ENCODE results near the gene HSD17B1. TPM values are rescaled to one million over a fixed set of nuclear protein-coding genes. Genes with fewer than 3 reads are reported as not detected.
A peak's percentile ranks its signal among the peaks of the same experiment; 100 is the strongest.

HSD17B1 gene
- total RNA-seq, 1 donor from 2014 or later: 2.2 TPM

DNA sequence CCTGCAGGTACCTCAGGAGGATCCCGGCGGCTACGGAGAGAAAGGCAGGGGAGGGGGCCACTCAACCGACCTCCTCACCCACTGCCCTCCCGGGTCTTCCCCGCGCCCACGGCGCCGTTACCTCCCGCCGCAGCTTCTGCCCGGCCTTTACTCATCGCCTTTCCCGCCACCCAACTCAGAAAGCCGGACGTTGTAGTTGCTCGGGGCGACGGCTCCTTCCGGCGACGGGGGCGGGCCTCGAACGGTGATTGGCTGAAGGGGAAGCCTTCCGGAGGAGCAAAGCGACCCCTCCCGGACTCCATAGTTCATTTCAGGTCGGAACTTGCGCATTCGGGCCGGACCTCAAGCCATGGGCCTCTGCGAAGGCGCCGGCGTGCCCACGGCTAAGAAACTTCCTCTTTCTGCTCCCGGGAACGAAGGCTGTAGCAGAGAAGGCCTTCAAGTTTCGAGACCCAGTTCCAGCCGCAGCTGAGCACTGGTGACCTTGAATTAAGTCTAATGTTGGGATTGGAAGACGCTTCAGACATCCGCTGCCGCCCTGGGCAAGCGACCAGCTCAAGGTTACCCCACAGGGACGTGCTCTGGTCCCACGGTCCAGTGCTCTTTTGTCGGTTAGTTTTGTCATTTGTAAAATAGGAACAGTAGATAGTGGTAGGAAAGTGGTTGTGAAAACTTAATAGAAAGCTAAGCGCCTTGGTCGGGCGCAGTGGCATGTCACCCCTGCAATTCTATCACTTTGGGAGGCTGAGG, 25.0 kb downstream of the HSD17B1 start, which contains the start of gene PSMC3IP:
Gene PSMC3IP (minus strand): TSS at position 198 of the 750 bp plus-strand sequence. CDS start 43 bp downstream, at position 155.
- TF ChIP-seq, protein P1, sequence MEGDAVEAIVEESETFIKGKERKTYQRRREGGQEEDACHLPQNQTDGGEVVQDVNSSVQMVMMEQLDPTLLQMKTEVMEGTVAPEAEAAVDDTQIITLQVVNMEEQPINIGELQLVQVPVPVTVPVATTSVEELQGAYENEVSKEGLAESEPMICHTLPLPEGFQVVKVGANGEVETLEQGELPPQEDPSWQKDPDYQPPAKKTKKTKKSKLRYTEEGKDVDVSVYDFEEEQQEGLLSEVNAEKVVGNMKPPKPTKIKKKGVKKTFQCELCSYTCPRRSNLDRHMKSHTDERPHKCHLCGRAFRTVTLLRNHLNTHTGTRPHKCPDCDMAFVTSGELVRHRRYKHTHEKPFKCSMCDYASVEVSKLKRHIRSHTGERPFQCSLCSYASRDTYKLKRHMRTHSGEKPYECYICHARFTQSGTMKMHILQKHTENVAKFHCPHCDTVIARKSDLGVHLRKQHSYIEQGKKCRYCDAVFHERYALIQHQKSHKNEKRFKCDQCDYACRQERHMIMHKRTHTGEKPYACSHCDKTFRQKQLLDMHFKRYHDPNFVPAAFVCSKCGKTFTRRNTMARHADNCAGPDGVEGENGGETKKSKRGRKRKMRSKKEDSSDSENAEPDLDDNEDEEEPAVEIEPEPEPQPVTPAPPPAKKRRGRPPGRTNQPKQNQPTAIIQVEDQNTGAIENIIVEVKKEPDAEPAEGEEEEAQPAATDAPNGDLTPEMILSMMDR (IDR thresholded peaks at IDR 0.05): no peak
- DNase-seq (peak; percentile 96), ATAC-seq (peak; percentile 98)
- H3K27ac ChIP-seq: peak within 1 kb of the TSS; percentile 90
- peaks cover 19% of the 10 kb centered on the region for H3K4me1 ChIP-seq
- no peaks in the 10 kb centered on the region for H3K9me3 ChIP-seq
- H3K27me3 ChIP-seq (ENCODE audit: low read depth): no peaks in the 10 kb centered on the region
- intact Hi-C loops (cut with DNase I): no loop called here
- peak within 1 kb of the TSS; percentile 84 for H3K4me3 ChIP-seq
- peaks cover 58% of the 10 kb centered on the region for H3K36me3 ChIP-seq

DNA sequence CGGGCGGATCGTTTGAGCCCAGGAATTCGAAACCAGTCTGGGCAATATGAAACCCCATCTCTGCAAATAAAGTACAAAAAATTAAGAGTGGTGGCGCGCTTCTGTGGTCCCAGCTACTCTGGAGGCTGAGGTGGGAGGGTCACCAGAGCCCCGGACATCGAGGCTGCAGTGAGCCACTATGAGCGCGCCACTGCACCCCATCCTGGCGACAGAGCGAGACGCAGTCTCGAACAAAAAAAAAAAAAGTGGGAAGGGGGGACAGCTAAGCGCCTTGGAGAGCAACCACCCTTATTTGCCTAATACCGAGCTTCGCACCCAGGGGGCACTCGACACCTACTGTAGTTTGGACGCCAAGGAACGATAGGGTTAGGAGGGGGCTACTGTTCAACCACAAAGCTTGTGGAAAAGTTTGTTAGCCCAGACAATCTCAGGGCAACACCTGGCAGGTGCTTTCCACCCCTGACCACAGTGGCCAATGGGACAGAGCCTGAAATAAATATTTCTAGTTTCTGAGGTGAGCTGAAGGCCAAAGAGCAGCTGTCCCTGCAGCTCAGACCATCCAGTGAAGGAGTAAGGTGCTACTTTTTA, 25.7 kb downstream of the HSD17B1 start:
- TF ChIP-seq, protein P1 (IDR thresholded peaks at IDR 0.05): peak; percentile 67
- Histone ChIP-seq H3K4me1 (peaks cover 19% of the 10 kb centered on the region), H3K9me3 (no peaks in the 10 kb centered on the region), H3K4me3 (peak overlapping the region; percentile 84), H3K27ac (peak overlapping the region; percentile 90), H3K36me3 (peaks cover 58% of the 10 kb centered on the region), H3K27me3 (ENCODE audit: low read depth) (no peaks in the 10 kb centered on the region)
- peak; percentile 79 for DNase-seq
- peak; percentile 86 to 87 for ATAC-seq
- intact Hi-C loops (cut with DNase I): no loop called here

DNA sequence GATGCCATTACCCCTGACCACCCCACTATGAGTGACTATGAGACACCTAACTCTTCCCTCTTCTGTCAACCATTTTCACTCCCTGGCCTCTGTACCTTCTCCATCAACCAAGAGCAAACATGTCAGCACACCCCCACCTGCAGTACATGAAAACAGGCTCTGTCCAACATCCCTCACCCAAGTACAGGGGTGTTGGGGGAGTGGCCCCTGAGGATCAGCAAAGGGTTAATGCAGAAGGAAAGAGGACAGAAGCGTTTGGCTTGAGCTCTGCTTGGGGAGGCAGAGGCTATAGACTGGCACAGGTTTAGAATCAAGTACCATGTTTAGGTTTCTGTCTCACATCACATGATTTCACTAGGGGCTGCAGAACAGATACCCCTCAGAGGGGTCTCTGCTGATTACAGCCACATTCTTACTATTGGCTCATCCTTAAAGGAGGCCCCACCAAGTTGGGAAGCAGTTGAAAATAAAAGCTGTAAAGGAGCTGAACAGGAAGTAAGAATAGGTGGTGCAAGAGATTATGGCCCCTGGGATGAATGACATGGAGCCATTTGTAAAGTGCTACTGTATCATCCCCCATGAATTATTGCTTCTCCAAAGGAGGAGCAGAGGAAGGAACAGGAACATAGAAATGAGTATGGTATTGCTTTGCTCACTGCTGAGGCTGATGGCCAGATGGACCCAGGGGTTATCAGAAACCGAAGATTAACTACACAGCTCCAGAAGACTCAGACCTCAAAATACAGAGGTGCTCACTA, 27.2 kb downstream of the HSD17B1 start:
- Histone ChIP-seq H3K9me3 (no peaks in the 10 kb centered on the region), H3K4me3 (no peak overlapping the region), H3K27ac (no peak overlapping the region), H3K36me3 (peaks cover 58% of the 10 kb centered on the region), H3K27me3 (ENCODE audit: low read depth) (no peaks in the 10 kb centered on the region), H3K4me1 (peaks cover 22% of the 10 kb centered on the region)
- DNase-seq: no peak
- intact Hi-C loops (cut with DNase I): no loop called here
- no peak for ATAC-seq
- TF ChIP-seq, protein P1 (IDR thresholded peaks at IDR 0.05): no peak

DNA sequence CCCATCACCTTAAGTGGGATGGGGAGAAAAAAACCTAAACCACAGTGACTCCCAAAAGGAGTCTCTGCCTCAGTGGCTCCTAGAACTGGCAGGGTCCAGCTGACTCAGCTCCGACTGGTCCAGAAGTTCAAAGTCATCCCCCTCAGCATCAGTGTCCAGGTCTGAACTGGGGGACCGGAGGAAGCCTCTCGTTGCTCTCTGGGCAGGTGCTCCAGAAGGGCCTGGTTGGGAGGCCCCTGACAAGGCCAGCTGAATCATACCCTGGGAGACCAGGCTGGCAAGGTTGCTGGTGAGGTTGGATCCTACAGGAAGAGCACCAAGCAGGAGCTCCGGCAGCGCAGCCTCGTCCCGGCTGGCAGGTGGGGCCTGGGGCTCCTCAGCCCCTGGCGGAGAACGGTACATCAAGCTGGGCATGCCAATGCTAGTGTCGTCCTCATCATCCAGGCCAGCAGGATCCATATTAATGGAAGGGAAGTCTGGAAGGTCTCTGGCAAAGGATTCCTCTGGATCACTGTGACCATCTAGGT, 29.1 kb downstream of the HSD17B1 start:
- H3K4me1 ChIP-seq: peaks cover 38% of the 10 kb centered on the region
- no peak overlapping the region for H3K27ac ChIP-seq
- H3K4me3 ChIP-seq: no peak overlapping the region
- H3K9me3 ChIP-seq: no peaks in the 10 kb centered on the region
- TF ChIP-seq, protein P1 (IDR thresholded peaks at IDR 0.05): no peak
- DNase-seq: no peak
- no peaks in the 10 kb centered on the region for H3K27me3 ChIP-seq (ENCODE audit: low read depth)
- peaks cover 73% of the 10 kb centered on the region for H3K36me3 ChIP-seq
- ATAC-seq: no peak
- intact Hi-C loops (cut with DNase I): no loop called here

DNA sequence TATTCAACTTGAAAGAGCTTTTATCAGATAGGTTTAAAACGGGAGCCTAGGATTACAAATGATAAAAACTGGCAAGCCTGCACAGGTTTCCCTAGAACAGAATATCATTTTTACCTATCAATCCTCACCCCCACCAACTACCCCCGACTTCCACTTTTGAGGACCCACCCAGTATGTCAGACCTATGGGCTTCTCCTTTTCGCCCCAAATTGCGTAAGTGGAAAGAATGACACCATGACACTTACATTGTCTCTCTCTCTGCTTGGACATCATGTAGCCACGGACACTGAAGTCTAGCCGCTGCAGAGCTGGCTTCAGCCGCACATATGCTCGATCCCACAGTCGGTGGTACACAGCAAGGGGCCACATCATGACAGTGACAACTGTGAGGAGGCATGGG, 32.2 kb downstream of the HSD17B1 start:
- H3K4me3 ChIP-seq: no peak overlapping the region
- H3K9me3 ChIP-seq: no peaks in the 10 kb centered on the region
- no peaks in the 10 kb centered on the region for H3K27me3 ChIP-seq (ENCODE audit: low read depth)
- peaks cover 31% of the 10 kb centered on the region for H3K4me1 ChIP-seq
- TF ChIP-seq, protein P1 (IDR thresholded peaks at IDR 0.05): no peak
- peaks cover 100% of the 10 kb centered on the region for H3K36me3 ChIP-seq
- DNase-seq: no peak
- H3K27ac ChIP-seq: peak overlapping the region; percentile 46
- intact Hi-C loops (cut with DNase I): no loop called here
- ATAC-seq: peak; percentile 61 to 70
